ENCODE measurements around the gene KLHL25. TPM values are rescaled to one million over a fixed set of nuclear protein-coding genes. Genes with fewer than 3 reads are reported as not detected.
A peak's percentile ranks its signal among the peaks of the same experiment; 100 is the strongest.

Gene KLHL25
- 4.5 and 5.6 TPM in 2 replicates for total RNA-seq

GRCh38 chr15:85794598-85795336, at the start of gene KLHL25:
KLHL25 (minus strand) TSS chr15:85794925; CDS start chr15:85769810, 25,115 bp downstream.

Small RNAs within 50 kb of the gene (small RNA-seq; reads per million reads assigned to genes)
- gene AC021739.1 (not detected), gene MIR1276 (1.0 reads per million, percentile 60 among the genes with 10 or more reads in this experiment), gene MIR548AP (not detected), gene RNU6-231P (not detected)

Measured in vein endothelial cell (primary cell).